ENCODE results near the gene DGKQ. TPM values are rescaled to one million over a fixed set of nuclear protein-coding genes. Genes with fewer than 3 reads are reported as not detected.

Gene DGKQ
- total RNA-seq, 1 experiment from 2014 or later, result 1.6 TPM

DNA sequence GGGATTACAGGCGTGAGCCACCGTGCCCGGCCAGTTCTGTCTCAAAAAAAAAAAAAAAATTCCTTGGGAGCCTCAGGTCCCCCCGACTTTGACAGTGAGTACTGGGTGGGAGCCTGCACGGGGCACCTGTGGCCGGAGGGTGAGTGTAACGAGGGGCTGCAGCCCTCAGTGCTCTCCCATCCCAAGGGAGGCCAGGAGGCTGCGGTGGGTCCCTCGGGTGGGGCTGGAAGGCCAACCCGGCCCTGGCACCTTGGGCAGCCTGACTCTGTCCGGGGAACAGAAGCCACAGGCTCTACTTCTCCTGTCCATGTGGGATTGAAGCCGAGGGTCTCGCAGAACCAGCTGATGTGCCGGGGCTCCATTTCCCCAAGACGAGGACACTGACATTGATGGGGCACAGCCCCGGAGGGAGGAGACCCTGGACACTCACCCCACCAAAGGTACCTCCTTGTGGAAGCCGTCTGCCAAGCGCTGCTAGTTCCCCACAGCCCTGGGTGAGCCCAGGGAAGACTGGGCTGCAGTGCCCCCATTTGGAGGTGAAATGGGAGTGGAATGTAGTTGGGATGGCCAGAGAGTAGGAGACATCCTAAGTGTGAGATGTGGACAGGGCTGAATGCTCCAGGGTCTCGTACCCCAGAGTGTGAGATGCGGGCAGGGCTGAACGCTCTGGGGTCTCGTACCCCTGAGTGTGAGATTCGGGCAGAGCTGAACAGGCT lies 22.1 kb upstream of the DGKQ start:
- no peak for DNase-seq (ENCODE audit: low read depth)

- DNase-seq (ENCODE audit: low read depth), result no peak
Observed at GRCh38 chr4:993111-994029, 20.0 kb upstream of the DGKQ start, which contains the start of gene SLC26A1. Gene SLC26A1 (minus strand): TSS chr4:993404. CDS start chr4:991703, 1,701 bp downstream.

GRCh38 chr4:992297-993110 lies 19.1 kb upstream of the DGKQ start:
- no peak for DNase-seq (ENCODE audit: low read depth)

- no peak for DNase-seq (ENCODE audit: low read depth)
Observed at GRCh38 chr4:991451-992296, 18.3 kb upstream of the DGKQ start.

GRCh38 chr4:990746-991367 lies 17.5 kb upstream of the DGKQ start:
- no peak for DNase-seq (ENCODE audit: low read depth)

GRCh38 chr4:989722-990471 lies 16.5 kb upstream of the DGKQ start:
- DNase-seq (ENCODE audit: low read depth), result no peak

DNA sequence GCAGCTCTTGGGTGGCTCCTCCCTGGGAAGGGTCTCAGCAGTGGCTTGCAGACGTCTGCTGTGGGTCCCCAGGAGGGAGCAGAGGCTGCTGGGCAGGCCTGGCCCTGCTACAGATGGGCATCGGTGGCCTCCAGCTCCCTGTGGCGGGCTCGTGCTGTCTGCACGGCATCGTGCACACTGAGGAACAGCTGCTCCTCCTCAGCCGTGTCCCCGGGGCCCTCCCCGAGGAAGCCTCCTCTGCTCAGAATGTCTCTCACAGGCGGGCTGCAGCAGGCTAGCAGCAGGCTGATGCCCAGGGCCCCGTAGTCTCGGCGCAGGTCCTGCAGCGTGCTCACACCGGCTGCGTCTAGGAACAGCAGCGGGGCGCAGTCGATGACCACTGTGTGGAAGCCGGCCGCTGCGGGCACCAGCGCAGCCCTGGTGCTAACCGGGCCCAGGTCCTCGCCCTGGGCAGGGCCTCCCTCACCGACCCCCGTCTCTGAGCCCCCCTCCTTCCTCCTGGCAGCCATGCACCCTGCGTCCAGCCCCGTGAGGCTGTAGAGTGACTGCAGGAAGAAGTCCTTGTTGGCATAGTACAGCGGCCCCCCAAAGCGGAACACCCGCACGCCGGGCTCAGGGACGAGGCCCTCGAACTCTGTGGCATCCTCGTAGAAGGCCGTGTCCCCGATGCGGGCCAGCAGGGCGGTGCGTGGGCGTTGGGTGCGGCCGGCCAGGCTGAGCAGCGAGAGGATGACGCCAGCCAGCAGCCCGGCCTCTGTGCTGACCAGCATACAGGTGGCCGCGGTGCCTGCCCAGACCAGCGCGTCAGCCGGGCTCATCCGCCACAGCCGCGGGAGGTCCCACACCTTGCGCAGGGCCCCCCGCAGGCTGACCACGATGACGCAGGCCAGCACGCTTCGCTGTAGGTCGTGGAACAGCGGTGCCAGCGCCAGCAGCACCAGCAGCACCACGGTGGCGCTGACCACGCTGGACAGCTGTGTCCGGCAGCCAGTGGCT lies 15.7 kb upstream of the DGKQ start:
- no peak for DNase-seq (ENCODE audit: low read depth)

- peak; percentile 60 for DNase-seq (ENCODE audit: low read depth)
Observed at GRCh38 chr4:987624-988513, 14.5 kb upstream of the DGKQ start.

DNA sequence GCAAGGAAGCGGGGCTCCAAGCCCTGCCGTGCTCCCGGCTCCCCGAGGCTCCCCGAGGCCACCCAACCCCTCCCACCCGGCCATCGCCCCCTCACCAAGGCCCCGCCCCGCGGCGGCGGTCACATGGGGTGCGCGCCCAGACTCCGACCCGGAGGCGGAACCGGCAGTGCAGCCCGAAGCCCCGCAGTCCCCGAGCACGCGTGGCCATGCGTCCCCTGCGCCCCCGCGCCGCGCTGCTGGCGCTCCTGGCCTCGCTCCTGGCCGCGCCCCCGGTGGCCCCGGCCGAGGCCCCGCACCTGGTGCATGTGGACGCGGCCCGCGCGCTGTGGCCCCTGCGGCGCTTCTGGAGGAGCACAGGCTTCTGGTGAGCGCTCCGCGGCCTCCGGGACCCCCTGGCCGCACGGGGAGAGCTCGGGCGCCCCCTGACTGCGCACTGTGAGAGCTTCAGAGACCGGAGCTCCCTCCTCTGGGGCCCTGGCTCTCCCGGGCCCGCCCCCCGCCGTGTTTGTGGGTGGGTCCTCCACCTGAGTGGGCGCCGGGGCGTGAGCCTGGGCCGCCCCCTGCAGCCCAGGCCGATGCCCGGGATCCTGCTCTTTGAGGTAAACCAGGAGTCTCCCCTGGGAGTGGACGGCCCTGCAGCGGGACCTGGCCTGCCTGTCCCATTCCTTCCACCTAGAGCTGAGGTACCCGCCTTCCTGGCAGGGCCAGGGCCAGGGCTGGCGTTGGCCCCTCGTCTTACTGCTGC lies 13.7 kb upstream of the DGKQ start, which contains the start of gene IDUA:
Gene IDUA (plus strand): TSS at position 166 of the 745 bp plus-strand sequence. CDS start 41 bp downstream, at position 207.
- peak; percentile 58 for DNase-seq (ENCODE audit: low read depth)

- DNase-seq (ENCODE audit: low read depth), result no peak
Observed at GRCh38 chr4:986428-986878, 13.1 kb upstream of the DGKQ start.

DNA sequence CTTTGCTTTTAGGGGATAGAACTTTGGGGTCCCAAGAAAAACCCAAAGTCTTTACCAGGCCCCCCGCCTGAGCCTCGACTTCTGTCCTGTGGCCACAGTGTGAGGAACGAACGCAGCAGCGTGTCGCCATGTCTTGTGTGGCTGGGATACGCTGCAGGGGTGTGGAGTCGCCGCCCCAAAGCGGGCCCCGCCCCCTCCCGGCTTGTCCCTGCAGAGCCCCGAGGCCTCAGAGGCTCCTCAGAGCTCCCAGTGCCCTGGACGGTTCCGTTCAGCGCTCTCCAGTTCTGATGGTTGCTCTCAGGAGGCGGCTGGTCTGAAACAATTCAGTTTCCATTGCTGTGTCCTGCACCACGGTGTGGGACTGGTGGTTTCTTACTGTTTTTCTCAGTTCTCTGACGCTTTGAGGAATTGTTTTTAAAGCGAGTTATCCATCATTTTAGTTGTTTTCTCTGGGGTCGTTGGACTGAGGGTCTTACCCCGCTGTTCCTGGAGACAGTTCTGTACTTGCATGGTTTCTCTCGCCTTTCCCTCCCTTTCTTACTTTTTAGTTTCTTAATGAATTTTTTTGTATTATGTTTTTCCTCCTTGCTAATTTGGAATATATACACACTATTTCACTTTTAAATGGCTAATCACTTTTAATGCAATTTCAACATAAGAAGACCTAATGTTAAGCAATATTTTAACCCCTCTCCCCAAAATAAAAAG lies 11.9 kb upstream of the DGKQ start:
- no peak for DNase-seq (ENCODE audit: low read depth)

DNA sequence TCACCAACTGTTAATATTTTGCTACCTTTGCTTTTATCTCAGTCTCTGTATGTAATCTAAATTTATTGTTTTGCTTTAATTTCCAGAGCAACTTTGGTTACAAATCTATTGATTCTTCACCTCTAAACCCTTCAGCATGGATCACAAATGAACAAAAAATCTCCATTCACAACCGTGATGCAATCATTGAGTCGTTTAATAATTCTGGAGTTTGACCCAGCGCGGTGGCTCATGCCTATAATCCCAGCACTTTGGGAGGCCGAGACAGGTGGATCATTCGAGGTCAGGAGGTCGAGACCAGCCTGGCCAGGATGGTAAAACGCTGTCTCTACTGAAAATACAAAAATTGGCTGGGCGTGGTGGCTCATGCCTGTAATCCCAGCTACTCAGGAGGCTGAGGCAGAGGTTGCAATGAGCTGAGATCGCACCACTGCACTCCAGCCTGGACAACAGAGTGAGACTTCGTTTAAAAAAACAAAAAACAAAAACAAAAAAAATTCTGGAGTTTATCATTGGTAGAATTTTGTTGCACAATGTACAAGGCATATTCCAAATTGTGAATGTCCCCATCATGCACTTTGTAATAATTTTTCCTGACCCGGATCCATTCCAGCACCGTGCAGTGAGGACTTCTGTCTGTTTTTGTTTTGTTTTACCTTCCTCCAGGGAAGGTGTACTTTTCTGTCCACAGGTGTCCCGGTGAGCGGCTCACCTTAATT lies 11.1 kb upstream of the DGKQ start:
- DNase-seq (ENCODE audit: low read depth), result no peak

DNA sequence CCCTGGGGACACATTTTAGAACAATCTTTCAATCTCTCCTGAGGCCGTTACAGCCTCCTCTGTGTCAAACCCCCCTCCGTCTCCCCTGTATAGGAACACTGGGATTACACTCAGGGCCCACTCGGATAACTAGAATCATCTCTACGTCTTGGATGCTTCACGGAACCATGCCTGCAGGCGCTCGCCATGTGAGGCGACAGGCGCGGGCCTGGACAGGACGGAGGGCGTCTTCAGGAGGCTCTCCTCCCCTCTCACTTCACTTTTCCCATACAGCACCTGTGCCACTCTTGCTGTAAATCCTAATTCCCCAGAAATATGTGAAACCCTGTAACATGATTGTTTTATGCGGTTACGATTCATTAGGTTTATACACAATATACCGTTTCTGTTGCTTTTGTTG lies 9.4 kb upstream of the DGKQ start:
- DNase-seq (ENCODE audit: low read depth), result no peak

- no peak for DNase-seq (ENCODE audit: low read depth)
Observed at GRCh38 chr4:982291-982690, 8.9 kb upstream of the DGKQ start.

Measured in RPMI7951 (cell line).